NCI-H774 (cell line): Measurements from ENCODE around the gene NKX2-8.

ENCODE experiments used
- DNase-seq: peaks from one replicate; lab custom pipeline; 2025; lab: John Stamatoyannopoulos, UW

NKX2-8 gene

DNA sequence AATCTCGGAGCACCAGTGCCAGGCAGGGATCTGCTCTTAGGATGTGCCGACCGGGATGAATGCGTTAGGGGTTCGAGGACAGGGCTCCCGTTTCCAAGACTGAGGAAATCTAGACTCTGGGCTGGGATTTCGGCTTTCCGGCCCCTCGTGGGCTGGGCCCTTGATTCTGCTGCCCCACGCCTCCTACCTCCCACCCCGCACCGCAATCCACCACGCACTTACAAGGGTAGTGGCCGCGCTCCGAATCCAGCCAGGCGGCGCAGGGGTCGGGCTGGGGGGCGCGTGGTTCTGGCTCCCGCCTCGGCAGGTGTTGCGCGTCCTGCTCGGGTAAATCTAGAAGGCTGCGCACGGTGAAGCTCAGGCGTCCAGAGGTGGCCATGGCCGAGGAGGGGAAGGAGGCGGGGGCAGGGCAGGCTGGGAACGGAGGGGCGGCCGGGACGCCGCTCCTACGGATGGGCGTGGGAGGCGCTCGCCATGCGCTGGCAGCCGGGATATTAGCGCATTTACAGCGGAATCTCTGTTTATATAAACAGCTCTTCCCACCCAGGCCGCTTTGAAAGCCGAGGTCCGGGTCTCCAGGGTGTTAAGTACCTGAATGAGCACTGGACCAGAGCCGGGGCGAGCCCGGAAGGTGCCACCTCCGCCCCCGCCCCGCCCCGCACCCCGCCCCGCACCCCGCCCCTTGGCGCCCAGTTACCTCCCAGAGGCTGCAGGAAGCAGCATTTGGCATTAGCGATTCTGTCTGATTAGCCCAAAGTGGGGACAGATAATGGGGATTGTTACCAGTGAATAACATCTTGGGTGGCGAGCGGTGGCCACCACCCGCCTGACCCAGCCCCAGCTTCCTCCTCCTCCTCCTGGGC, at the start of gene NKX2-8:
Gene NKX2-8 (minus strand): TSS at position 604 of the 863 bp plus-strand sequence. CDS start 225 bp downstream, at position 379.
- DNase-seq = peak; percentile 63

DNA sequence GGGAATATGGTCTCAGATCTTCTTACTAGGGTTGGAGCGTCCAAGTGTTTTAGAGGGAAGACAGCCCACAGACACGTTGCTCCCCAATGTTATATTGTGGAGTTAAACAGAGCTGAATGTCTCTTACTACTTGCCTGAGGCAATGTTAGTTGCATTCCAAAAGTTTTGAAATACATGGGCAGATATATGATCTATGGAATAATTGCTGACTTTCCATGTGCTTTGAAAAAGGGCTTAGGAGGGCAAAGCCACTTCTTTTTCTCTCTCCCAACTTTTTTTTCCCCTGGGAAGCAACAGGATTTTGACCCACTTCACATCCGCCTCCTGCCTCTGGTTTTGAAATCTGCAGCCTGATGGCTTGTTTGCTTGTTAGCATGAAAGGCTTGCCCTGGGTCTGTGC, 45.6 kb upstream of the NKX2-8 start:
- no peak for DNase-seq

GRCh38 chr14:36626151-36626550, 43.7 kb upstream of the NKX2-8 start:
- DNase-seq = no peak

GRCh38 chr14:36625436-36625835, 43.0 kb upstream of the NKX2-8 start:
- DNase-seq = no peak

GRCh38 chr14:36625014-36625413, 42.6 kb upstream of the NKX2-8 start:
- DNase-seq = no peak

GRCh38 chr14:36619853-36620252, 37.4 kb upstream of the NKX2-8 start:
- no peak for DNase-seq

DNA sequence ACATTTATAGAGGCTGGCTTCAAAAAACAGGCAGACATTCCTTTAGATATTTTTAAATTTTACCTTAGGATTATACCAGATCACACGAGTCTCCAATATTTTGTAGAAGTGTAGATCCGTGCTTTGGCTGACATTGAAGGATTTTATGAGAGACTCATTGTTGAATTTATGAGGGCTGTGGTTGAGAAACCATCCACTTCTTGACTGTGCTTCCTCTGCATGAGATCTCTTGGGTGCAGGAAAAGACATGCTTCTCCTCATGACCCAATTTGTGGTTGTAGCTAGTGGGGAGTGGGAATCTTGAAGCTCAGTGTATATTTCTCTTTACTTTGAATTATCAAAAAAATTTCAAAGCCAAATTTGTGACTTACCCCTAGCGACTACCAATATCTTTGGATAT, 36.7 kb upstream of the NKX2-8 start:
- no peak for DNase-seq

DNA sequence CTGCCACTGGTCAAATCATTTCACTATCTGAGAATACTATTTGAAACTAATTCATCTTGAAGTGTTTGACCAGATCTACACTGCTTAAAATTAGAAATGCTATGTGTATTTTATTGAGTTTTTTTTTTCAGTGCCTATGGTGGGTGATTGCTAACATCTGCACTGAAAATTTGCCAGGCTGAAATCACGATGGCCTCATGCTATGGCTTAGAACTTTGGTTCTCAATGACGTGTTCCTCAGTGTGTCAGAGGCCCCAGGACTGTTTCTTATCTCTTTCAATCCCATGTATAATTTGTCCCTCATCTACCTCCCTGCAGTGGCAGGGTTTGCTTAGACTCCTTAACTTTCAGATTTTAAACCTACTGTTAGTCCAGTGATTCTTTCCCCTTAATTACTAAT, 36.2 kb upstream of the NKX2-8 start:
- DNase-seq = no peak

DNA sequence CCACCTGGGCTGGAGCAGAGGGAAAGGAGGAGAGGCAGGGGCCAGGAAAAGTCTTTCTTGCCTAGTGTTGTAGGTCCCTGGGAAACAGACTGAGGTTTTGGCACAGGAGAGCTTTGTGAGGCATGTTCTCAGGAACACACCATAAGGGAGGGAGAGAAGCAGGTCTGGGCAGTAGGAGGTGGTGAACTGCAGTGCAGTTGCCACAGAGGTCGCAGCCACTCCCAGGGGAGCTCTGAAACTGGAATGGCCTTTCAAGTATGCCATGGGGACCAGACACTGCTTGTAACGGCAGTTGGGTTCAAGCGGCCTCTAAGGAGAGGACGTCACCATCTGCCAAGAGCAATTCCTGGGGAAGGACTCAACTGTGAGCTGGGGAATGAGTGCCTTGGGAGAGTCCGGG, 35.4 kb upstream of the NKX2-8 start:
- no peak for DNase-seq

DNA sequence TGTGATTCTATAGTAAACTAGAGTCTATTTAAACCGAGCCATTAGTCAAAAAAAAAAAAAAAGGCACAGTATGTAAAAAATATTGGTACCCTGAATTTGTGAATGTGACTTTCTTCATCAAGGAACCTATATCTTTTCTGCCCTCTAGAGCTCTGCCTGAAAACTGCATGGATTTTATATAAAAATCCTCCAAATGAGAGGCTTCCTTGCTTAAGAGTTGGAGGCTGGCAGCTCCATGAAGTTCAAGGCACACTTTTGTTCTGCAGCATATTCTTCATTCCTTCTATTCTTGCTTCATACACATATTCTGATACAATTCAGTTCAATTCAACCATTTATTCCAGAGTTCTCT, 23.1 kb upstream of the NKX2-8 start:
- no peak for DNase-seq

- peak; percentile 77 for DNase-seq
Measured at GRCh38 chr14:36604757-36605505, 22.5 kb upstream of the NKX2-8 start.

DNA sequence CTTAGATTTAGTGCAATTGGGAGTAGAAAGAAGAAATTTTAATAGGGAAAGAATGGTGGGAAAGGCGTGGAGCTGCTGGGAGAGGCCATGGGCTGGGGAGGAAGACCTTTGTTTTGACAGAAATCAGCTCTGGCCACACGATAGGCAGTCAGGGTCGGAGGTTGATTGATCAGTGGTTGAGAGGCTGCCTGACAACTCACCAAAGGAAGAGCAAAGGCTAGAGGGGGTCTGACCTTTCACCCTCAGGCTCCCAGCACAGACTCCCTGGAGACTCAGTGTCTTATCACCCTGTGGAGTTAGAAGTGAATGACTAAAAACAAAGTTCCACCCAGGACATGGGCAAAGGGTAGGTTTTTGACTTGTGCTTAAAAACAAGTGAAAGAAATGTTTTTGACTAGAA, 18.0 kb upstream of the NKX2-8 start:
- DNase-seq = no peak

GRCh38 chr14:36591482-36591881, 9.1 kb upstream of the NKX2-8 start:
- DNase-seq = no peak

- no peak for DNase-seq
Measured at GRCh38 chr14:36588788-36589187, 6.4 kb upstream of the NKX2-8 start.

DNA sequence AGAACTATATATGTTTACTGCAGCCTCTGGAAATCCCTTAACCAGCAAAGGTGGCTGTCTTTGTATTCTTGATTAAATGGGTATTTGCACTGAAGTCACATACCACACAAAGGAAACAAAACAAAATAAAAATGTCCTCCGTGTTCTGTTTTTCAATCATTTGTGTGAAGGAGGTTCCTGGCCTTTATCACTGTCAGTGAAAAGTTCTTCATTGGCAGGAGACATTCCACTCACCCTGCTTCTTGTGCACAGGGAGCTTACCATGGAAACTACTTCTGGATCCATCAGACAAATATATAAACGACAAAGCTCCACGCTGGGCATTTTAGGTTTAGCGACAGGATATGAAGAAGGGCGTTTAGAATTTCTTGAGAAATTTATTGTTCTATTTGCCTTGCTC, 5.7 kb upstream of the NKX2-8 start:
- no peak for DNase-seq

GRCh38 chr14:36585100-36585499, 2.7 kb upstream of the NKX2-8 start:
- peak; percentile 58 for DNase-seq

GRCh38 chr14:36583893-36584811, 1.7 kb upstream of the NKX2-8 start:
- no peak for DNase-seq

- DNase-seq = no peak
Measured at GRCh38 chr14:36583242-36583892, 953 bp upstream of the NKX2-8 start.

GRCh38 chr14:36582874-36583241, 444 bp upstream of the NKX2-8 start:
- DNase-seq = no peak

- peak; percentile 43 for DNase-seq
Measured at GRCh38 chr14:36580856-36581831, 1.3 kb downstream of the NKX2-8 start.
